ENCODE data around the gene WWOX. TPM values are rescaled to one million over a fixed set of nuclear protein-coding genes. Genes with fewer than 3 reads are reported as not detected.

The WWOX gene
- polyA plus RNA-seq, 3 donors = 36.4 to 36.6 (median 36.5) TPM

GRCh38 chr16:79131321-79132075 is 1032.0 kb downstream of the WWOX start:
- DNase-seq = no peak

GRCh38 chr16:79132701-79133100 is 1033.2 kb downstream of the WWOX start:
- peak; percentile 86 for DNase-seq

GRCh38 chr16:79134300-79134699 is 1034.8 kb downstream of the WWOX start:
- no peak for DNase-seq

GRCh38 chr16:79136955-79137354 is 1037.5 kb downstream of the WWOX start:
- DNase-seq = no peak

- DNase-seq = no peak
Observed at GRCh38 chr16:79137426-79137939, 1038.0 kb downstream of the WWOX start.

- DNase-seq = no peak
Observed at GRCh38 chr16:79139799-79140198, 1040.3 kb downstream of the WWOX start.

- no peak for DNase-seq
Observed at GRCh38 chr16:79143026-79143425, 1043.6 kb downstream of the WWOX start.

- no peak for DNase-seq
Observed at GRCh38 chr16:79150151-79150550, 1050.7 kb downstream of the WWOX start.

- no peak for DNase-seq
Observed at GRCh38 chr16:79150632-79151310, 1051.3 kb downstream of the WWOX start.

- no peak for DNase-seq
Observed at GRCh38 chr16:79154086-79154485, 1054.6 kb downstream of the WWOX start.

- no peak for DNase-seq
Observed at GRCh38 chr16:79155471-79155870, 1056.0 kb downstream of the WWOX start.

- no peak for DNase-seq
Observed at GRCh38 chr16:79155904-79156303, 1056.5 kb downstream of the WWOX start.

GRCh38 chr16:79156761-79157160 is 1057.3 kb downstream of the WWOX start:
- DNase-seq = no peak

- DNase-seq = no peak
Observed at GRCh38 chr16:79158337-79158736, 1058.9 kb downstream of the WWOX start.

GRCh38 chr16:79159261-79160049 is 1060.0 kb downstream of the WWOX start:
- no peak for DNase-seq

GRCh38 chr16:79162977-79163376 is 1063.5 kb downstream of the WWOX start:
- DNase-seq = no peak

- no peak for DNase-seq
Observed at GRCh38 chr16:79163691-79164387, 1064.4 kb downstream of the WWOX start.

- peak; percentile 29 for DNase-seq
Observed at GRCh38 chr16:79164388-79164995, 1065.0 kb downstream of the WWOX start.

- peak; percentile 37 for DNase-seq
Observed at GRCh38 chr16:79165079-79165478, 1065.6 kb downstream of the WWOX start.

- peak; percentile 72 for DNase-seq
Observed at GRCh38 chr16:79165506-79165905, 1066.1 kb downstream of the WWOX start.

GRCh38 chr16:79167893-79168292 is 1068.4 kb downstream of the WWOX start:
- no peak for DNase-seq

Data from renal pelvis (tissue), 4 donors.